ENCODE measurements around the gene S100A7.

GRCh38 chr1:153460551-153460950 lies at the start of gene S100A7:
- TF ChIP-seq, protein P1, sequence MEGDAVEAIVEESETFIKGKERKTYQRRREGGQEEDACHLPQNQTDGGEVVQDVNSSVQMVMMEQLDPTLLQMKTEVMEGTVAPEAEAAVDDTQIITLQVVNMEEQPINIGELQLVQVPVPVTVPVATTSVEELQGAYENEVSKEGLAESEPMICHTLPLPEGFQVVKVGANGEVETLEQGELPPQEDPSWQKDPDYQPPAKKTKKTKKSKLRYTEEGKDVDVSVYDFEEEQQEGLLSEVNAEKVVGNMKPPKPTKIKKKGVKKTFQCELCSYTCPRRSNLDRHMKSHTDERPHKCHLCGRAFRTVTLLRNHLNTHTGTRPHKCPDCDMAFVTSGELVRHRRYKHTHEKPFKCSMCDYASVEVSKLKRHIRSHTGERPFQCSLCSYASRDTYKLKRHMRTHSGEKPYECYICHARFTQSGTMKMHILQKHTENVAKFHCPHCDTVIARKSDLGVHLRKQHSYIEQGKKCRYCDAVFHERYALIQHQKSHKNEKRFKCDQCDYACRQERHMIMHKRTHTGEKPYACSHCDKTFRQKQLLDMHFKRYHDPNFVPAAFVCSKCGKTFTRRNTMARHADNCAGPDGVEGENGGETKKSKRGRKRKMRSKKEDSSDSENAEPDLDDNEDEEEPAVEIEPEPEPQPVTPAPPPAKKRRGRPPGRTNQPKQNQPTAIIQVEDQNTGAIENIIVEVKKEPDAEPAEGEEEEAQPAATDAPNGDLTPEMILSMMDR (conservative IDR thresholded peaks at IDR 0.05 in 1 of 2, IDR thresholded peaks at IDR 0.05 in 1 of 2; ENCODE audit: extremely low read depth in 1 of 2, insufficient read depth in 1 of 2, low read depth in 1 of 2, low read length in 2 of 2): no peak
- no peak for TF ChIP-seq EZH2 (IDR thresholded peaks at IDR 0.05; ENCODE audit: borderline replicate concordance, low read length)
